Glomerular endothelial cell (primary cell): ENCODE data around the gene VN1R4. TPM values are rescaled to one million over a fixed set of nuclear protein-coding genes. Genes with fewer than 3 reads are reported as not detected.

Experiments used
- total RNA-seq: library from RNA; depleted of rRNA; stranded (reverse); fragments of >200 nt; gene quantifications from 2 replicates; pipeline ENCODE4 v1.2.3, GENCODE V29; 2015

The VN1R4 gene
- total RNA-seq, 1 donor from 2014 or later: not detected

Other genes with a start within 250 kb of the VN1R4 start
- not detected in 2 replicates for gene ERVV-2, start 223.0 kb downstream of the VN1R4 start, total RNA-seq
- gene ZNF160, start 164.3 kb downstream of the VN1R4 start, total RNA-seq: 24.2 and 30.2 TPM in 2 replicates
- gene ZNF415, start 134.8 kb downstream of the VN1R4 start, total RNA-seq: 1.6 and 5.5 TPM in 2 replicates
- 4.5 and 6.0 TPM in 2 replicates for gene ZNF347, start 108.7 kb downstream of the VN1R4 start, total RNA-seq
- gene ZNF665, start 74.4 kb downstream of the VN1R4 start, total RNA-seq: 1.9 and 2.5 TPM in 2 replicates
- gene ZNF677, start 12.8 kb downstream of the VN1R4 start, total RNA-seq: 18.7 and 28.1 TPM in 2 replicates
- gene VN1R2, start 9.4 kb downstream of the VN1R4 start, total RNA-seq: not detected in 2 replicates
- 5.1 and 5.3 TPM in 2 replicates for gene ZNF845, start 66.0 kb upstream of the VN1R4 start, total RNA-seq
- gene ZNF525, start 98.0 kb upstream of the VN1R4 start, total RNA-seq: 2.6 and 2.7 TPM in 2 replicates
- 5.0 and 12.7 TPM in 2 replicates for gene ZNF765, start 127.4 kb upstream of the VN1R4 start, total RNA-seq
- 6.6 and 7.0 TPM in 2 replicates for gene ZNF761, start 164.3 kb upstream of the VN1R4 start, total RNA-seq
- 2.5 and 4.0 TPM in 2 replicates for gene ZNF813, start 200.0 kb upstream of the VN1R4 start, total RNA-seq